Psoas muscle (tissue), 8 donors: ENCODE measurements around the gene PIM3. TPM values are rescaled to one million over a fixed set of nuclear protein-coding genes. Genes with fewer than 3 reads are reported as not detected.

ENCODE experiments used
- ATAC-seq, 4 donors: fragments of 200-7000 bp; cut with Tn5 transposase; one replicate each; pipeline ENCODE4 v1.9.1; 2020; ENCODE audit warnings: moderate library complexity in 3 of 4, mild to moderate bottlenecking in 2 of 4
- DNase-seq, 2 donors: peaks; one replicate each; pipeline ENCODE4 v3.0.0-alpha.2; 2020
- H3K27ac ChIP-seq: fragments of 200-600 bp; one replicate; pipeline ENCODE4 v1.8.0; 2022
- H3K27me3 ChIP-seq, 3 donors: fragments of 200-600 bp in 1 of 3; one replicate each; pipeline versions ENCODE4 v1.6.1 to v1.8.0; 2013 to 2022; ENCODE audit warnings: low read length in 2 of 3, mild to moderate bottlenecking in 2 of 3, moderate library complexity in 1 of 3; ENCODE audit not compliant: insufficient read depth in 3 of 3
- H3K36me3 ChIP-seq, 2 donors: fragments of 200-600 bp in 1 of 2; one replicate each; pipeline versions ENCODE4 v1.6.1 to v1.8.0; 2013 to 2022; ENCODE audit warnings: low read depth in 1 of 2, mild to moderate bottlenecking in 1 of 2, moderate library complexity in 1 of 2; ENCODE audit not compliant: insufficient read depth in 1 of 2
- H3K4me1 ChIP-seq: fragments of 200-600 bp; one replicate; pipeline ENCODE4 v1.8.0; 2022
- H3K4me3 ChIP-seq: fragments of 200-600 bp; one replicate; pipeline ENCODE4 v1.8.0; 2022; ENCODE audit warnings: mild to moderate bottlenecking
- H3K9me3 ChIP-seq: fragments of 200-600 bp; one replicate; pipeline ENCODE4 v1.8.0; 2022
- WGBS, 3 donors: extraction: QIAGEN DNeasy Blood & Tissue Kit; methylation state at CpG; one replicate each; pipeline versions ENCODE4 v1.1.6 to v1.1.7; 2013; 5-methylcytosine and 5-hydroxymethylcytosine counted together
- intact Hi-C, 2 donors: fragments of 100-400 bp; cut with DNase I; formaldehyde crosslinking; loops; one replicate each; pipeline versions ENCODE4 v1.11.0 to v1.14.2; 2022
- polyA plus RNA-seq, 3 donors: library from polyadenylated mRNA; stranded (reverse); fragments of 200-250 nt; gene quantifications; one replicate each; pipeline ENCODE4 v1.2.3, GENCODE V29; 2013
- total RNA-seq, 4 donors: library from RNA; stranded (reverse); fragmentation: NEBNext Ultra II Directional in 2 of 4; extraction: Animal tissue kit (Norgen Biotek cat#: 25700) in 2 of 4; gene quantifications; one replicate each; pipeline versions ENCODE4 v1.2.1 to v1.2.4, GENCODE V29; 2021 to 2023
- TF ChIP-seq, protein P1 (sequence below): fragments of 200-600 bp; IDR thresholded peaks from one replicate; pipeline ENCODE4 v1.8.0; 2022; ENCODE audit warnings: antibody characterized with exemption
- donor health status: healthy with polysubstance abuse.
- donor health status: DM: no; HTN: no; CAD: no; lungs with moderate emphysema.
- donor health status: Bipolar disorder and iron deficiency.
- donor health status: healthy.
- donor health status: DM: yes; HTN: yes; CAD: no.
- donor health status: DM: no; HTN: no; CAD: no.
- donor health status: DM: no; HTN: no; CAD: no.
- donor health status: DM: yes; HTN: yes; CAD: no.

Gene PIM3
- total and polyA plus RNA-seq, 7 donors, result 40.5 to 128 (median 79.0) TPM

DNA sequence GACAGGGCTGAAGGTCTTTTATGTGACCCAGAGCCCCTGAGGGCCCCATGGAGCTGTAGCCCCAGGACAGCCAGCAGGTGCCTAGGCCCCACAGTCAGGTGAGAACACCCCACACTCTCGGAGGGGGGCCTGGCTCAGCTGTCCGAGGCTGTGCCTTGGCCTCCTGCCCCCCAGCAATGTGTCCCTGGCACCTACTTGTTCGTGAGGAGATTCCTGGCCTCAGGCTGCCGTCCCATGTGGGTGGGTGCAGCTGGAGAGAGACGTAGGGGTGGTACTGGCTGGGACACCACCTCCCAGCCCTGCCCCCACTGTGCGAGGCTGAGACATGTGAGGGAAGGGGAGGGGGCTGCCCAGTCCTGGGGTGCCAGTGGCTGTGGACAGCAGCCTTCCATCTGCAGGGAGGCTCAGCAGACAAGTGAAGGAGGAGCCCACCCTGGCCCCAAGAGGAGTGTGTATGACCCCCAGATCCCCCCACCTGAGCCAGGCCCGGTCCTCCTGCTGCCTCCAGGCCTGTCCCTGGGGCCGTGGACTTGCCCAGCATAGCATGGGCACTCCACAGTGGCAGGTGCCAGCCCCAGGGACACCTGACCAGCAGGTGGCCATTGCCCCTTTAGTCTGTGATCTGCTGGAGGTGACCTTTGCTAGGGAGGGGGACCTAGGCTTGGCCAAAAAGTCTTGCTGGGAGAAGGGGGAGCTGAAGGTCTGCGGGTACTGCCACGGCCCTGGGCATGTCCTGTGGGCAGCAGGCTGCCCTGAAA, 35.0 kb downstream of the PIM3 start:
- Histone ChIP-seq H3K27ac (no peak overlapping the region), H3K4me3 (no peak overlapping the region), H3K4me1 (peaks cover 5% of the 10 kb centered on the region), H3K9me3 (no peaks in the 10 kb centered on the region), H3K36me3 (no peaks in the 10 kb centered on the region), H3K27me3 (peaks cover 0 to 4% (median 0%) of the 10 kb centered on the region in 3 donors)
- TF ChIP-seq, protein P1, sequence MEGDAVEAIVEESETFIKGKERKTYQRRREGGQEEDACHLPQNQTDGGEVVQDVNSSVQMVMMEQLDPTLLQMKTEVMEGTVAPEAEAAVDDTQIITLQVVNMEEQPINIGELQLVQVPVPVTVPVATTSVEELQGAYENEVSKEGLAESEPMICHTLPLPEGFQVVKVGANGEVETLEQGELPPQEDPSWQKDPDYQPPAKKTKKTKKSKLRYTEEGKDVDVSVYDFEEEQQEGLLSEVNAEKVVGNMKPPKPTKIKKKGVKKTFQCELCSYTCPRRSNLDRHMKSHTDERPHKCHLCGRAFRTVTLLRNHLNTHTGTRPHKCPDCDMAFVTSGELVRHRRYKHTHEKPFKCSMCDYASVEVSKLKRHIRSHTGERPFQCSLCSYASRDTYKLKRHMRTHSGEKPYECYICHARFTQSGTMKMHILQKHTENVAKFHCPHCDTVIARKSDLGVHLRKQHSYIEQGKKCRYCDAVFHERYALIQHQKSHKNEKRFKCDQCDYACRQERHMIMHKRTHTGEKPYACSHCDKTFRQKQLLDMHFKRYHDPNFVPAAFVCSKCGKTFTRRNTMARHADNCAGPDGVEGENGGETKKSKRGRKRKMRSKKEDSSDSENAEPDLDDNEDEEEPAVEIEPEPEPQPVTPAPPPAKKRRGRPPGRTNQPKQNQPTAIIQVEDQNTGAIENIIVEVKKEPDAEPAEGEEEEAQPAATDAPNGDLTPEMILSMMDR, result no peak
- DNase-seq (no peak), ATAC-seq (no peak)
- intact Hi-C loops, result loop anchor here in 1 of 2 donors (10.0 kb wide), 1 partner anchor 231 kb away; no protein-coding TSS in a partner anchor
- WGBS, 3 donors, result 74 to 77% (median 75%) methylated on average over 7 to 10 of the region's 10 CpGs

DNA sequence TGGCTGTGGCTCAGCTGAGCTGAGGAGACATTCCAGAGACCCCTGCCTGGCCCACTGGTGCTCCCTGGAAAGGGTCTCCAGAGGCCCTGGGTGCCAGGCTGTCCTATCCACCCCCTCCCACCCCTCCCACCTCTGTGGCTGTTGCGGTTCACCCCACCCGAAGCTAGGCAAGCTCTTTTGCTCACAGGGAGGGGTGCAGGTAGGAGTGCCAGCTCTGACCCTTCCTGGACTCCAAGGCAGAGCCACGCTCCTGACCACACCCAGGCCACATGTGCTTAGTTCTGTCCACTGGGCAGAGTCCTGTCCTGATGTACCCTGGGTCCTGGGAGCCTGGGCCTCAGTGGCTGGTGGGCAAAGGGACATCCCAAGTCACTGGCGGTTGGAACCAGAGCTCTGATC, 35.5 kb downstream of the PIM3 start:
- intact Hi-C loops, result loop anchor here in 1 of 2 donors (10.0 kb wide), 1 partner anchor 231 kb away; no protein-coding TSS in a partner anchor
- Histone ChIP-seq H3K27ac (no peak overlapping the region), H3K36me3 (no peaks in the 10 kb centered on the region), H3K27me3 (peaks cover 0 to 4% (median 3%) of the 10 kb centered on the region in 3 donors), H3K9me3 (no peaks in the 10 kb centered on the region), H3K4me1 (peaks cover 5% of the 10 kb centered on the region), H3K4me3 (no peak overlapping the region)
- ATAC-seq (no peak), DNase-seq (no peak)
- 86 to 88% (median 87%) methylated on average over 2 to 4 of the region's 4 CpGs for WGBS, 3 donors
- TF ChIP-seq, protein P1, result no peak

DNA sequence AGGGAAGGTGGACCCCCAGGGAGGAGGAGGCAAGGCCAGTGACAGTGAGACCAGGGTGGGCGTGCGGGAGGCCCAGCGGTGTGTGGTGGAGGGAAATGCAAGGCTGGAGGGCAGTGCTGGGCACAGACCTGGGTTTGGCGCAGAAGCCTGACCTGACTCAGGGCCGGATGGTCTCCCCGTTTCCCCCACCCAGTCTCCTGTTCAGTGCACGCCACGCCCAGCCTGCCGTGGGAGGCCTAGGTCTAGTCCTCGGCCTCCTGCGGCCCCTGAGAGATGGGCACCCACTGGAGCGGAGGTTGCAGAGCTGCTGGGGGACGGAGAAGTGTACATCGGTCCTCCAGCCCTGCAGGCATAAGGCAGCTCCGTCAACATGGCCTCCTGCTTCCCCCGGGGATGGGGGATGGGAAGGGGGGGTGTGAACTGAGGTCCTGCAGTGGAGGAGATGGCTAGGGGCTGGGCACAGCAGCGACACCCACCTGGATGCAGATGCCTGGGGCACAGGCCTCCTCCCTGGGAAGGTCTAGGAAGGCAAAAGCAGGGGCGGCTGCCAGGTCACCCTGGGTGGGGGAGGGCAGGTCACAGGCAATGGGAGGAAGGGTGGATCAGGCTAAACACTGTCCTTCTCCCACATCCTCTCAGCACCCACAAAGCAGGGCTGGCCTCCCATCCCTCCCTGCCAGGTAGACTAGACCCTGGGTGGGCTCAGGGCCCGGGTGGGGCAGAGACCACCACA, 36.1 kb downstream of the PIM3 start:
- Histone ChIP-seq H3K27ac (no peak overlapping the region), H3K4me1 (peaks cover 5% of the 10 kb centered on the region), H3K27me3 (peaks cover 0 to 4% (median 3%) of the 10 kb centered on the region in 3 donors), H3K9me3 (no peaks in the 10 kb centered on the region), H3K36me3 (no peaks in the 10 kb centered on the region), H3K4me3 (no peak overlapping the region)
- TF ChIP-seq, protein P1, result no peak
- ATAC-seq (no peak), DNase-seq (no peak)
- 83 to 89% (median 86%) methylated on average over 14 to 19 of the region's 19 CpGs for WGBS, 3 donors
- intact Hi-C loops, result loop anchor here in 1 of 2 donors (10.0 kb wide), 1 partner anchor 232 kb away; no protein-coding TSS in a partner anchor

DNA sequence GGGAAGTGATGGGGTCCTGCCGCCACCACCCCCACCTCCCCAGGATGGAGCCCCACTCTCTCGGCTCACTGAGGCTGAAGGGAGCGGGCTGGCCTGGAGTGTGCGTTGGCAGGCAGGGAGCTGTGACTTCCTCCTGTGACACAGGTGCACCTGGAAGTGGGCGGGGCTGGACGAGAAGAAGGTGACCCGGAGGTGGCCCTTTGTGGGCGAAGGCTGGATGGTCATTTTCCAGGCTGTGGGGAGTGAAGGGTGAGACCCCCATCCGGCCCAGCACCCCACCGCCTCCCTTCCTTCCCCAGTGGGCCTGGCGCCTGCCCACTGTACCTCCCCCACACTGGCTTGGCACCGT, 36.7 kb downstream of the PIM3 start:
- H3K4me1 ChIP-seq, result peaks cover 5% of the 10 kb centered on the region
- DNase-seq (no peak), ATAC-seq (no peak)
- no peaks in the 10 kb centered on the region for H3K9me3 ChIP-seq
- no peak overlapping the region for H3K27ac ChIP-seq
- H3K4me3 ChIP-seq, result no peak overlapping the region
- H3K36me3 ChIP-seq, result no peaks in the 10 kb centered on the region
- intact Hi-C loops, result loop anchor here in 1 of 2 donors (10.0 kb wide), 1 partner anchor 232 kb away; no protein-coding TSS in a partner anchor
- peaks cover 0 to 4% (median 3%) of the 10 kb centered on the region in 3 donors for H3K27me3 ChIP-seq
- TF ChIP-seq, protein P1, result no peak
- 85 to 92% (median 87%) methylated on average over 12 of the region's 12 CpGs for WGBS, 3 donors
